Activated naive CD4-positive, alpha-beta T cell treated with anti-CD3 and anti-CD28 coated beads, Interleukin-2, amount 50 U/mL, for 24 hours (primary cell): Measurements from ENCODE around the gene INSRR.
A peak's percentile ranks its signal among the peaks of the same experiment; 100 is the strongest.

Experiments
- H3K27ac Mint-ChIP-seq: one replicate; pipeline ENCODE4 v1.8.0; 2021; ENCODE audit warnings: mild to moderate bottlenecking, mixed read lengths
- H3K27me3 Mint-ChIP-seq: one replicate; pipeline ENCODE4 v1.8.0; 2021; ENCODE audit warnings: mixed read lengths
- H3K36me3 Mint-ChIP-seq: one replicate; pipeline ENCODE4 v1.8.0; 2021; ENCODE audit warnings: mixed read lengths
- H3K4me1 Mint-ChIP-seq: one replicate; pipeline ENCODE4 v1.8.0; 2021; ENCODE audit warnings: mixed read lengths
- H3K4me3 Mint-ChIP-seq: one replicate; pipeline ENCODE4 v1.8.0; 2021; ENCODE audit warnings: mild to moderate bottlenecking, mixed read lengths
- H3K9me3 Mint-ChIP-seq: one replicate; pipeline ENCODE4 v1.8.0; 2021; ENCODE audit warnings: mixed read lengths

INSRR gene

DNA sequence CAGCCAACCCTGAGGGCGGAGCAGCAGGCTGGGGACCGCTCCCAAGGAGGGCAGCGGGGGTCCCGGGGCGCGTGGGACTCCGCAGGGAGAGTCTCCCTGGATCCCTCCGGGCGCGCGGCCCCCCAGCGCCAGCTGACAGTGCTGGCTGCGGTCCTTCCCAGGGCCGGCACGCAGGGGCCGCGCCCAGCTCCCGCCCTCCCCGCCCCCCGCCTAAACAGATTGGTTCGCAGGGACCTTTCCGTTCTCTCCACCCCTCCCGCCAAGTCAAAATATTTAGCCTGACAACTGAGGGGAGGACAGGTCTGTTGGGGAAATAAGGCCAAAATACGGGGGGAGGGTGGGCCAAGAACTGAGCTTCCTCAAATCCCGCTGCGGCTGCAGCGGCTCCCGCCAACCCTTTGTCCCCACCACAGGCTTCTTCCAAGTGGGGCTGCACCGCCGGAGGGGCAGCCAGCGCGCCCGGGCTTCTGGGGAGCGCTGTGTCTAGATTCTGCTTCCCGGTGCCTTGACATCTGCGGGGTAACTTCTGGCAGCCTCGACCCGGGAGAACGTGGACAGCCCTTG, at the start of gene INSRR:
TSS of gene INSRR (minus strand) at position 159 of the 564 bp plus-strand sequence. CDS start 496 bp downstream, outside the sequence.
- no peaks in the 10 kb centered on the region for H3K36me3 Mint-ChIP-seq
- H3K27me3 Mint-ChIP-seq: peaks cover 32% of the 10 kb centered on the region
- H3K4me3 Mint-ChIP-seq: peak within 1 kb of the TSS; percentile 78
- no peaks in the 10 kb centered on the region for H3K9me3 Mint-ChIP-seq
- H3K27ac Mint-ChIP-seq: no peak within 1 kb of the TSS
- H3K4me1 Mint-ChIP-seq: peaks cover 18% of the 10 kb centered on the region

DNA sequence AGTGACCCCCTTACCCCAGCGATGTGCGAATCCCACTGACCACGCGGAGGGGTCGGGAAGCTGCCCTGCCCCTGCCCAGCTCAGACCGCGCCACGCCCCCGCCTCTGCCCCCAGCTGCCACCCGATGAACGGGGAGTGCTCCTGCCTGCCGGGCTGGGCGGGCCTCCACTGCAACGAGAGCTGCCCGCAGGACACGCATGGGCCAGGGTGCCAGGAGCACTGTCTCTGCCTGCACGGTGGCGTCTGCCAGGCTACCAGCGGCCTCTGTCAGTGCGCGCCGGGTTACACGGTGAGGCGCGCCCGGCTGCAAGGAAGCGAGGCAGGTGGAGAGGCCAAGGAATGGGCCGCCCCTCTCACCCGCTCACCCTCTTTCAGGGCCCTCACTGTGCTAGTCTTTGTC, 49.6 kb upstream of the INSRR start:
- Mint-ChIP-seq H3K4me3 (no peak overlapping the region), H3K9me3 (no peaks in the 10 kb centered on the region), H3K27me3 (peaks cover 1% of the 10 kb centered on the region), H3K4me1 (peaks cover 4% of the 10 kb centered on the region), H3K27ac (no peak overlapping the region), H3K36me3 (no peaks in the 10 kb centered on the region)

DNA sequence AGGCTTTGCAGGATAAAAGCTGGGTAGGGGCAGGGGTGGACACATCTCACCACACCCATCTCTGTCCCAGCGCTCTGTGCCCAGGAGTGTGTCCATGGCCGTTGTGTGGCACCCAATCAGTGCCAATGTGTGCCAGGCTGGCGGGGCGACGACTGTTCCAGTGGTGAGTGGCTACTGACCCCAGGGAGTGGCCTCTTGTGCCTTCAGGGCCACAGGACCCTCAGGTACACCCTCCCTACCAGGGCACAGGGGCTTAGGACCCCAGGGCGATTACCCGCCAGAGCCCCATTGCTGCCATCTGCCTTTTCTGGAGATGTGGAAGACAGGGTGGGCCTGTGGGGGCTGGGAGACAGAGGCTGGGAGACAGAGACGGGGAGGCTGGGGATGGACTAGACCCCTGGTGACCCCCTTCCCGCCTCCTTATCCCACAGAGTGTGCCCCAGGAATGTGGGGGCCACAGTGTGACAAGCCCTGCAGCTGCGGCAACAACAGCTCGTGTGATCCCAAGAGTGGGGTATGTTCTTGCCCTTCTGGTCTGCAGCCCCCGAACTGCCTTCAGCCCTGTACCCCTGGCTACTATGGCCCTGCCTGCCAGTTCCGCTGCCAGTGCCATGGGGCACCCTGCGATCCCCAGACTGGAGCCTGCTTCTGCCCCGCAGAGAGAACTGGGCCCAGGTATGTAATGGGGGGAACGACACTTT, 47.4 kb upstream of the INSRR start:
- H3K27me3 Mint-ChIP-seq: no peaks in the 10 kb centered on the region

DNA sequence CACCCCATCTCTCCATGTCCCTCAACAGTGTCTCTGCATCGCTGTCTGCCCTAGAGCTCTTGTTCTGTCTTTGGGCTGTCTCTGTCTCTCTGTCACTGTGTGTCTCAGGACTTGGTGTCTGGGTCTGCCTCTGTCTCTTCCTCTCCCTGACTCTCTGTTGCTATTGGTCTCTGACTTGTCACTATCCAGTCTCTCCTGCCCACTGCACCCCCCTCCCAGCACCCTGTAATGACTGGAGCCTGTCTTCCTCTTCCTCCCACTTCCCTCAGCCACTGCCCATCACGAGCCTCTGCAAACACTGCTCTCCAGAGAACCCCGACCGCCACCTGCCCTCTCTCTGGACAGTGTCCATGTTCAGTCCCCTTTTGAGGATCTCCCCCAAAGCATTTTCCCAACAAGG, 46.7 kb upstream of the INSRR start:
- Mint-ChIP-seq H3K9me3 (no peaks in the 10 kb centered on the region), H3K27ac (no peak overlapping the region)

More for the DNA sequence above, 47.4 kb upstream of the INSRR start:
- Mint-ChIP-seq H3K4me1 (peaks cover 4% of the 10 kb centered on the region), H3K9me3 (no peaks in the 10 kb centered on the region), H3K27ac (no peak overlapping the region), H3K4me3 (no peak overlapping the region), H3K36me3 (no peaks in the 10 kb centered on the region)

DNA sequence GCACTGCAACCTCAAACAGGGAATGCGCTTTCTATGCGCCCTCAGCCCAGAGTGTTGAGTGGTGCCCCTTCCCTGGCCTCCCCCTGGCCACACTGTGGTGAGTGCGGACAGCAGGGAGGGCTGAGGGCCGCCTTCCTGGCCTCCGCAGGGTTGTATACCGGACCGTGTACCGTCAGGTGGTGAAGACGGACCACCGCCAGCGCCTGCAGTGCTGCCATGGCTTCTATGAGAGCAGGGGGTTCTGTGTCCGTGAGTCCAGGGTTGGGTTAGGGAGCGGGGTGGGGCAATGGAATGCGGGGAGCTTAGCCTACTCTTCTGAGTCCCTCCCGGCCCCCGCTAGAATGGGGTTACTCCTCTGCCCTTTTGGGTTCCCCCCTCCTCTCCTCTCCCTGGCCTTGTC, 46.3 kb upstream of the INSRR start:
- Mint-ChIP-seq H3K27ac (no peak overlapping the region), H3K4me1 (no peaks in the 10 kb centered on the region), H3K36me3 (no peaks in the 10 kb centered on the region), H3K4me3 (no peak overlapping the region), H3K27me3 (no peaks in the 10 kb centered on the region), H3K9me3 (no peaks in the 10 kb centered on the region)

More for the DNA sequence above, 46.7 kb upstream of the INSRR start:
- no peaks in the 10 kb centered on the region for H3K4me1 Mint-ChIP-seq
- H3K36me3 Mint-ChIP-seq: no peaks in the 10 kb centered on the region
- H3K4me3 Mint-ChIP-seq: no peak overlapping the region
- no peaks in the 10 kb centered on the region for H3K27me3 Mint-ChIP-seq

DNA sequence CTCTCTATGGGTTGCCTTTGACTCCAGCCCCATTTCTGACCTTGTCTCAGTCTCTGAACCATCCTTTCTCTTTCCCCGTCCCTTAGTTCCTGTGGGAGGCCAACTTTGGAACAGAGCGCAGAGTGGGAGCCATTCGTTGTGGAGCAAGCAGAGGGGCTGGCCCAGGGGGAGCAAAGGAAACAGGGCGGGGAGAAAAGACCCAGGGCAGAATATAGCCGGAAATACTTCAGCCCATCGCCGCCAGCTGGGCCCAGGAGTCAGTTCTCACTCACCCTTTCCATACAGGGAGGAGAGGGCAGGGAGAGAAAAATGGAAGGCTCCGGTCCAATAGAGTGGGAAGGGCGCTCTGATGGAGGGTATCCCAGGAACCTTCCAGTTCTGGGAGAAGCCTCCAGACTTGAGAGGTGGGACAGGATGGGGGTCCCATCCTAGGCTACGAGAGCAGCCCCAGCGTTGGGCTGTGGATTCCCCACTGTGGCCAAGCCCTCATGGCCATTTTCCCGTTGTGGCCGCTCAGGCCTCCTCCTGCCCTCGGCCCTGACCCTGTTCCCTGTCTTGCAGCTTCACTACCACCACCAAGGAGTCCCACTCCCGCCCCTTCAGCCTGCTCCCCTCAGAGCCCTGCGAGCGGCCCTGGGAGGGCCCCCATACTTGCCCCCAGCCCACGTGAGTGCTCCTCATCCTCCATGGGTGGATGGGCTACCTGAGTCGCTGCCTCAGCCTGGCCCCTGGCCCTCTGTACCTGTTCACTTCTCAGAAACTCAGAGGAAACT, 45.5 kb upstream of the INSRR start:
- Mint-ChIP-seq H3K4me3 (no peak overlapping the region), H3K9me3 (no peaks in the 10 kb centered on the region), H3K27me3 (no peaks in the 10 kb centered on the region), H3K27ac (no peak overlapping the region), H3K4me1 (no peaks in the 10 kb centered on the region), H3K36me3 (no peaks in the 10 kb centered on the region)

DNA sequence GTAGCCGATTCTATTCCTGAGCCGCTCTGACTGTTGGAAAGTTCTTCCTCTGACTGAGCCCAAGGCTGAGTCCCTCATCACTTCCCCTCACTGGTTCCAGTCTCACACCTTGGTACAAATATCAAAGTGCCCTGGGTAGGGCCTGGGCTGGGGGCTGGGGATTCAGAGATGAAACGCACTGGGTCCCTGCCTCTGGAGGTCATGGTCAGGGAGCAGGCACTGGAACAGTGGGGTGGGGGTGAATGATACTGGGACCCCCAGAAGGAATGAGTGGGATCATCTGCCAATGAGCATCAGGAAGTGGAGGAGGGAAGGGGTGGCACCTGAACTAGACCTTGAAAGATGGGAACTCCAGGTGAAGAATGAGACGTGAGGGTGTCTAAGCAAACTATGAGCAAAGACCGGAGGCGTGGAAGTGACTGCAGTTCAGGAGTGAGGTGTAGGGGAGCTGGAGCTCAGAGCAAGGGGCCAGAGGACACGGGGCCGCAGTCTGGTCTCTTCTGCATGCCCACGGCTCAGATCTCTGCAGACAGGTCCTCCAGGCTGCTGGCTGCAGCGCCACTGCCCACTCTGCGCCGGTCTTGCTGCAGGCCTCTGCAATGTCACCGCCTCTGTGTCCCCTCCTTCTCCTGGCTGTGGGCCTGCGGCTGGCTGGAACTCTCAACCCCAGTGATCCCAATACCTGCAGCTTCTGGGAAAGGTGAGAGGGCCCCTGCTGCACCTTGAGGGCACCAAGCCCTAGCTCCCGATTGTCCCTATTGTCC, 44.6 kb upstream of the INSRR start:
- Mint-ChIP-seq H3K27me3 (peaks cover 4% of the 10 kb centered on the region), H3K36me3 (no peaks in the 10 kb centered on the region), H3K4me1 (peaks cover 1% of the 10 kb centered on the region), H3K27ac (no peak overlapping the region), H3K4me3 (no peak overlapping the region), H3K9me3 (no peaks in the 10 kb centered on the region)

DNA sequence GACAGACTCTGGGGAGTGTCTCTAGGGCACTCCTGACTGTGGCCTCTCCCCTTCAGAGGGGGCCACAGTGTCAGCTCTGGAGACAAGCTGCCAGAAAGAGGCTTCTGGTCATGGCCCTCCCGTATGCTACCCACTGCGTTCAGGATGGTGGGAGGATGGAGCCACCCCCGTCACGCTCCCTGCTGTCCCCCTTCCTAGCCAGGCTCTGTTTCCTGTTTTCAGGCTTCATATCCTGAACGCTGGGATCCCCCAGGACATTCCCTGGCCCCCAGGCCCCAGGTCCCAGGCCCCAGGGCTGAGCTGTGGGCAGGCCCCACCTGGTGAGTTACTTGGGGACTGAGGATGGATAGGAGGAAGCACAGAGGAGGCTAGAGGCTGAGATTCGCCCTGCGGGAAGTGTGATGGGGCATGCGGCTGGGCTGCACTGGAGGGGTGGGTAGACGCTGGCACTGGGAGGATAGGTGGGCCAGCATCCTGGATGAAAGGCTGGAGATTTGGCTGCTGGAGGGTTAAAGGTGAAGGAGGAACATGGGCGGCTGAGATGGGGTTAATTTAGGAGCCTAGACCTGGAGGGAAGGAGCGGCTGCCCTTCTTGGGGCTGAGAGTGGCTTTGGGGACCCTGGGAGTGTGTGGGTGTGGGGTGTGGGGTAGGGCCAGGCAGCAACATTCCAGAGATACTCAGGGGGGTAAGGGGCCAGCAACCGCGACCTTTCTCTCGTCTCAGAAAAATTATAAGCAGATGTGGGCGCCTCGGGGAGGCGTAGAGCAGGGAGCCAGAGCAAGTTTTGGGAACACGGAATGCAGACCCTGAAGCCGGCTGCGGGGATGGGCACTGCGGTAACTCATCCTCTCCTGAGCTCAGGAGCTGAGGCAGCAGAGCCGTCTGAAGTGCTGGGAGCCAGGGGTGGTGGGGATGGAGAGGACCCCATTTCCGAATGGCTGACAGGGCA, 43.3 kb upstream of the INSRR start:
- Mint-ChIP-seq H3K27me3 (peaks cover 6% of the 10 kb centered on the region), H3K36me3 (no peaks in the 10 kb centered on the region), H3K4me3 (no peak overlapping the region), H3K4me1 (peaks cover 4% of the 10 kb centered on the region), H3K27ac (peak overlapping the region; percentile 68), H3K9me3 (no peaks in the 10 kb centered on the region)

DNA sequence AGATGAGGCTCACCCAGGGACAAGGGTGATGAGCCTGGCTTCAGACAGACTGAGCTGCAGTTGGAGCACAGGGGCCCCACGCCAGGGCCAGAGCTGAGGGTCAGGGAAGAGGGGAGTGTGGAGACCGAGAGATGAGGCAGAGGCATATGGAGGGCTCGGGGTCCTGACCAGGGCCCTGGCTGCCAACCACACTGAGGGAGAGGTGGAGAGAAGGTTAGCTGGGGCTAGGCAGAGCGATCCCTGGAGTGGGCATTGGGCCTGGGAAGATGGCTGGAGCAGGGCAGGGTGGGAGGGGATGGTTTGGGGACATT, 42.6 kb upstream of the INSRR start:
- H3K9me3 Mint-ChIP-seq: no peaks in the 10 kb centered on the region
- peaks cover 4% of the 10 kb centered on the region for H3K4me1 Mint-ChIP-seq
- no peaks in the 10 kb centered on the region for H3K36me3 Mint-ChIP-seq
- H3K27me3 Mint-ChIP-seq: peaks cover 6% of the 10 kb centered on the region
- no peak overlapping the region for H3K4me3 Mint-ChIP-seq
- H3K27ac Mint-ChIP-seq: no peak overlapping the region

DNA sequence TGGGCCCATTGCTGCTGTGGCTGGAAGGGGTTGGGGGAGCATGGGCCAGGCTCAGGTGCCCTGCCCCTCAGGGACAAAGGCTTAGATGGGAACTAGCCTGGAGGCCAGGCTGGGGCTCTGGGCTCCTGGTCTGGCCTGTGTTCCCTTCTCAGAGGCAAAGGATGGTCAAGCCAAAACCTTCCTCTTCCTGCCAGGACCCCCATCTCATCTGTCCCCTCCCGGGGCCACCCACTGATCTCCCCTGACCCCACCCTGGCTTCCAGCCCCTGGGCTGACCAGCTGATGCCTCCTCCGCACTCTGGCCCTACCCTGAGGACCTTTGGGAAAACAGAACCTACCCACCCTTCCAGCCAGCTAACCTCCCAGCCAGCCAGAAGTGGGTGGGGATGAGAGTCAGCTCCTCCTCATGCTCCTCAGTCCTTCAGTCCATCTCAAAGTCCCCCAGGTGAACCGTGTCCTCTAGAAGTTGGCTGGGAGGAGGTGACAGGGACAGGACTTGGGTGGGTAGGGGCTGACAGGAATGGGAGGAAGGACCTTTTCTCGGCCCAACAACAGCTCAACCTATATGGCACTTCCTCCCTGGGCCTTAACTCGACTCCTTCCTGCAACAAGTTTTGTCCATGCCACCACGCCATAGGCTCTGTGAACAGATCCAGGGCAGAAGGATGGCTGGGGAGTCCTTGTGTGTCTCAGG, 42.1 kb upstream of the INSRR start:
- H3K27me3 Mint-ChIP-seq: peaks cover 6% of the 10 kb centered on the region
- no peaks in the 10 kb centered on the region for H3K36me3 Mint-ChIP-seq
- H3K4me3 Mint-ChIP-seq: no peak overlapping the region
- no peak overlapping the region for H3K27ac Mint-ChIP-seq
- no peaks in the 10 kb centered on the region for H3K9me3 Mint-ChIP-seq
- peaks cover 4% of the 10 kb centered on the region for H3K4me1 Mint-ChIP-seq

DNA sequence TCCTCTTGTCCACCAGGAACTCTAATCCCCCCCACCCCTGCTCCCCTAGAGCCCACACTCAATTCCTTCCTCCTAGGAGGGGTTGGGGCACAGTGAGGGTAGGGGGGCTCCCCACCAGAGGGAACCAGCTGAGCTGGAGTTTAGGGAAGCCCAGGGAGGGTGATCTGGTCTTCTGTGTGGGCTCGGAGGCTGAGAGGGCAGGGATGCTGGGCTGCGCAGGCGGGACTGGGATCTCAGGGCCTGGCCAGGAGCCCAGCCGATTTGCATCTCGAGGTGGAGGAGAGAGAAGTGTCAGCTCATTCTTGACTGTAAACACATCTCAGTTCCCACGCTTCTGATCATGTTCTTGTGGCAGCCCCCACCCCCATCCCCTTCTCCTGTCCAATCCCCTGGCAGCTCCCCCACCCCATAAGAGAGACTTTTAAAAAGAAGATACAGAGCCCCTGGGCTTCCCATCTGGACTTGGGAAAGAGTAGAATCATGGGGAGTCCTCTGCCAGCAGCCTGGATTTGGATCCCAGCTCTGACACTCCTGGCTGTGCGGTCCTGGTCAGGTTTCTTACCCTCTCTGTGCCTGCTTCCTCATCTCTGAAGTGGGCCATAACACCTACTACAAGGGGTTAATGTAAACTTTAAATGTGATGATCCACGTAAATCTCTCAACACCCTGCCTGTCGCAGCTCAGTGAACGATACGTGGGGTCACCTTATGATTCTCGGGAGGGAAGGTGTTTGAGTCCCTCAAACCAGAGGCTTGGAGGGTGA, 41.2 kb upstream of the INSRR start:
- Mint-ChIP-seq H3K36me3 (no peaks in the 10 kb centered on the region), H3K27ac (peak overlapping the region; percentile 46), H3K9me3 (no peaks in the 10 kb centered on the region), H3K4me3 (no peak overlapping the region), H3K27me3 (peaks cover 10% of the 10 kb centered on the region), H3K4me1 (peaks cover 4% of the 10 kb centered on the region)

DNA sequence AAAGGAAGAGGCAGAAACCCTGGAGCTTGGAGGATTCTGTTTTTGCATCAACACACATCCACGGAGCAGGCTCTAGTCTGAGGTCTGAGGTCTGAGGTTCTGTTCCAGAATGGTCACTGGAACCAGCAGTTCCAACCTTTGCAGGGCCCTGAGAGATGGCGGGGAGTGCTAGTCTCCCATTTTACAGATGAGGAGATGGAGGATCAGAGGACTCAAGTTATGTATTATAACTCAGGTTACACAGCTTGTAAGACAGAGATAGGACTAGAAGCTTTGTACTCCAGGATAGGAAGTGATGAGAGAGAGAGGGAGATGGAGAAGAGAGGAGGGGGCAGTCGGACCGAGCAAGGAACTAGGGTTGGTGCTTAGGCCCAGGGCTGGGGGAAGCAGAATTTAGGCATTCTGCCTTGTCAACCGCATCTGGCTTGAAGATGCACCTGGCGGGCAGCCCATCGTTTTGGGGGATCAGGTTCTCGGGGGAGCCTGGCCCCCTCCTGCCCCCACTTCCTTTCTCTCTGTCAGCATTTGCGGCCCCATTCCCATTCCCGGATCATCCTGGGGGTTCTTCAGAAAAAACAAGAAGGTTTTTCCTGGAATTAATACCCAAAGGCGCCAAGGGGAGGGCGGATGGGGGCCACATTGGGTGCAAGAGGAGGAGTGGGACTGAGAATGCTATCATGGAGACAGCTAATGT, 40.2 kb upstream of the INSRR start:
- no peak overlapping the region for H3K4me3 Mint-ChIP-seq
- no peaks in the 10 kb centered on the region for H3K9me3 Mint-ChIP-seq
- H3K27ac Mint-ChIP-seq: no peak overlapping the region
- no peaks in the 10 kb centered on the region for H3K36me3 Mint-ChIP-seq
- H3K27me3 Mint-ChIP-seq: peaks cover 10% of the 10 kb centered on the region
- peaks cover 4% of the 10 kb centered on the region for H3K4me1 Mint-ChIP-seq

DNA sequence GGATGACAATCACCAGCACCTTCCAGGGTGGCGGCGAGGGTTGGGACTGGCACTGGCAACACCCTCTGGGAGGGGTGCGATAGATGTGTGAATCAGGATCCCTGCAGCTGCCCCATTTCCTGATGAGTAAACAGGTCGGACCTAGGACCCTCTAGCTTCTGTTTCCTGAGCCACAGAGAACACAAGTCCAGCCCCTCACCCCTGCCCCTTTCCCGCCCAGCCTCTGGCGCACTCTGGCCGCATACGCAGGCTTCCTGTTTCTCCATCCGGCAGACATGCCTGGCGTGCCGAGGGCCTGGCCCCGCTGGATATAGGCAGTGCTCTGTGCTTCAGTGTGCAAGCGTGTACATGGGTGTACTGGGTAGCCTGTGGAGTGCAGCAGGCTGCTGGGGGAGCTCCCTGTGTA, 39.2 kb upstream of the INSRR start:
- no peak overlapping the region for H3K4me3 Mint-ChIP-seq

More for the DNA sequence above, 39.2 kb upstream of the INSRR start:
- peaks cover 8% of the 10 kb centered on the region for H3K4me1 Mint-ChIP-seq
- H3K9me3 Mint-ChIP-seq: no peaks in the 10 kb centered on the region
- H3K27ac Mint-ChIP-seq: no peak overlapping the region
- H3K36me3 Mint-ChIP-seq: no peaks in the 10 kb centered on the region
- H3K27me3 Mint-ChIP-seq: peaks cover 11% of the 10 kb centered on the region
